Measurements from ENCODE around the gene PGLYRP1.
A peak's percentile ranks its signal among the peaks of the same experiment; 100 is the strongest.

Gene PGLYRP1

GRCh38 chr19:46019270-46019669, 3.6 kb downstream of the PGLYRP1 start:
- no peak for DNase-seq (ENCODE audit: low spot score)
- ChIA-PET CTCF (interaction anchor here (0.6 to 2.8 kb wide), 5 partner anchors 9 to 699 kb away, joined by 3 to 13 read pairs (median 5); no protein-coding TSS in a partner anchor), POLR2A (ENCODE audit: low non-redundant PET) (no interaction called here)
- no peak for TF ChIP-seq CTCF (conservative IDR thresholded peaks at IDR 0.05; ENCODE audit: low read depth)
- no peak overlapping the region for H3K27ac ChIP-seq

DNA sequence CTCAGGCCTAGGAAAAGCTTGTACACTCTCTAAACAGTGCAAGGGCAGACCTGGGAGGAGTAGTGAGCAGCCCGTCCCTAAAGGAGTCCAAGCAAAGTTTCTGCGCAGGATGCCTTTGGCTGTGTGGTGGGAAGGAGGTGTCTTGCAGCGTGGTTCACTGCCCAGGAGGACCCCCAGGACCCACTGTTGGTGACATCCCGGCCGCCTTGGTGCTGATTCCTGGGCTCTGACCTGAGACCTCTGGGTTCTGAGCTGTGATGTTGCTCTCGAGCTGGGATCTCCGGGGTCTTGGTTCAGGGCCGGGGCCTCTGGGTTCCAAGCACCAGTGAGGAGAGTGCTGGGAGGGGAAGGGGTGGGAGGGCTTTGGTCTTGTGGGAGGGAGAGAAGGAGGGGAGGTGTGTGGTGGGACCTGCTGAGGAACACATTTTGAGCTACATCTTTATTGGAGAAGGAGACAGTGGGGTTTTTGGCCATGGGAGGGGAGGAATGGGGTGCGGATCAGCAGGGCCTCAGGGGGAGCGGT, 4.1 kb downstream of the PGLYRP1 start:
- no peak for DNase-seq (ENCODE audit: low spot score)
- CTCF ChIA-PET: interaction anchor here (0.6 to 2.8 kb wide), 4 partner anchors 10 to 699 kb away, joined by 3 to 13 read pairs (median 4); no protein-coding TSS in a partner anchor
- POLR2A ChIA-PET (ENCODE audit: low non-redundant PET): no interaction called here
- no peak for TF ChIP-seq CTCF (conservative IDR thresholded peaks at IDR 0.05; ENCODE audit: low read depth)
- H3K27ac ChIP-seq: no peak overlapping the region

DNA sequence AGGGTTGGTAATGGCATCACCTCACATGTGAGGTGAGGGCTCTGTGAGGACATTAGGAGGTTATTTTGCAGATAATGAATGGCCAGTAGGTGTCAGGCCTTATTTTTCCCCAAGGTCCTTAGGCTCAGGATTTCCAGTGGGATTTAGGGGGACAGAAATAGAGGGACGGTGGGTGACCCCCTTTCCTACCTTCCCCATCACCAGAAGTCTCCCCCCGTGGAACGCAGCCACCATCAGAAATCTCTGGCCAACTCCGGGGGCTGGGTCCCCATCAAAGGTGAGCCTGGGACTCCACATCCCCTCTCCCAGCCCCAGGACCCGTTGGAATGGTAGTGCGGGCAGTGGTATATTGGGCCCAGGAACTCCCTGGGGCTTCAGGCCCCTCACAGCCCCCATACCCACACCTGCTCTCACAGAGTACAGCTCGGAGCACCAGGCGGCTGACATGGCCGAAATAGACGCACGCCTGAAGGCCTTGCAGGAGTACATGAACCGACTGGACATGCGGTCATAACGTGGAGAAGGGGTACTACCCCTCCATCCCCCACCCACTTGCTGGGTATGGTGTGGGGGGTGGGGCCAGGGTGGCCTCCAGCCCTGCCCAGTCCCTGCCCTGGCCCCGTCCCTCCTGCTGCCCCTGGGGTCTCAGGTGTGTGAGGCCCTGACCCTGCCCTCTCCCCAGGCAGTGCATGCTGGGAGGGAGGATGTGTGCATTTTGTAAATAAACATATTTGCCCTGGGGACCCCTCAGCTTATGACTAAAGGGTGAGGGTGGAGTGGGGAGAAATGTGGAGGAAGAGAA, 4.8 kb downstream of the PGLYRP1 start:
- CTCF ChIA-PET: interaction anchor here (0.5 to 2.8 kb wide), 5 partner anchors 11 to 470 kb away, joined by 3 to 13 read pairs (median 4); no protein-coding TSS in a partner anchor
- no peak overlapping the region for H3K27ac ChIP-seq
- POLR2A ChIA-PET (ENCODE audit: low non-redundant PET): no interaction called here
- no peak for TF ChIP-seq CTCF (conservative IDR thresholded peaks at IDR 0.05; ENCODE audit: low read depth)
- DNase-seq (ENCODE audit: low spot score): no peak

- DNase-seq (ENCODE audit: low spot score): no peak
- POLR2A ChIA-PET (ENCODE audit: low non-redundant PET): no interaction called here
- peak; percentile 48 for TF ChIP-seq CTCF (conservative IDR thresholded peaks at IDR 0.05; ENCODE audit: low read depth)
- peak overlapping the region; percentile 57 for H3K27ac ChIP-seq
- CTCF ChIA-PET: interaction anchor here (0.5 to 1.5 kb wide), 13 partner anchors 9 to 469 kb away, joined by 3 to 11 read pairs (median 4); no protein-coding TSS in a partner anchor
These were observed 5.8 kb downstream of the PGLYRP1 start for GRCh38 chr19:46017095-46017429.

- POLR2A ChIA-PET (ENCODE audit: low non-redundant PET): no interaction called here
- CTCF ChIA-PET: interaction anchor here (0.5 to 1.5 kb wide), 14 partner anchors 10 to 279 kb away, joined by 3 to 11 read pairs (median 4); no protein-coding TSS in a partner anchor
- peak; percentile 77 for DNase-seq (ENCODE audit: low spot score)
- TF ChIP-seq CTCF (conservative IDR thresholded peaks at IDR 0.05; ENCODE audit: low read depth): peak; percentile 85
- H3K27ac ChIP-seq: peak overlapping the region; percentile 57
These were observed 6.3 kb downstream of the PGLYRP1 start for GRCh38 chr19:46016426-46017094.

GRCh38 chr19:46015687-46016425, 7.0 kb downstream of the PGLYRP1 start:
- peak overlapping the region; percentile 57 for H3K27ac ChIP-seq
- POLR2A ChIA-PET (ENCODE audit: low non-redundant PET): no interaction called here
- CTCF ChIA-PET: interaction anchor here (0.5 to 1.5 kb wide), 7 partner anchors 13 to 335 kb away, joined by 3 to 11 read pairs (median 3); no protein-coding TSS in a partner anchor
- no peak for TF ChIP-seq CTCF (conservative IDR thresholded peaks at IDR 0.05; ENCODE audit: low read depth)
- no peak for DNase-seq (ENCODE audit: low spot score)

Data from RWPE1 (cell line).